GM19438 (cell line): ENCODE measurements around the gene ELOA.
"Not testable (repeated sequence)": the region's sequence is repeated elsewhere in the genome, so short reads cannot be mapped to it uniquely, and the experiment has no call there.

Experiments
- ATAC-seq: cut with Tn5 transposase; IDR thresholded peaks from one replicate; pipeline ENCODE4 v1.9.1; 2021; ENCODE audit warnings: low read depth; ENCODE audit not compliant: unreplicated experiment

Gene ELOA

DNA sequence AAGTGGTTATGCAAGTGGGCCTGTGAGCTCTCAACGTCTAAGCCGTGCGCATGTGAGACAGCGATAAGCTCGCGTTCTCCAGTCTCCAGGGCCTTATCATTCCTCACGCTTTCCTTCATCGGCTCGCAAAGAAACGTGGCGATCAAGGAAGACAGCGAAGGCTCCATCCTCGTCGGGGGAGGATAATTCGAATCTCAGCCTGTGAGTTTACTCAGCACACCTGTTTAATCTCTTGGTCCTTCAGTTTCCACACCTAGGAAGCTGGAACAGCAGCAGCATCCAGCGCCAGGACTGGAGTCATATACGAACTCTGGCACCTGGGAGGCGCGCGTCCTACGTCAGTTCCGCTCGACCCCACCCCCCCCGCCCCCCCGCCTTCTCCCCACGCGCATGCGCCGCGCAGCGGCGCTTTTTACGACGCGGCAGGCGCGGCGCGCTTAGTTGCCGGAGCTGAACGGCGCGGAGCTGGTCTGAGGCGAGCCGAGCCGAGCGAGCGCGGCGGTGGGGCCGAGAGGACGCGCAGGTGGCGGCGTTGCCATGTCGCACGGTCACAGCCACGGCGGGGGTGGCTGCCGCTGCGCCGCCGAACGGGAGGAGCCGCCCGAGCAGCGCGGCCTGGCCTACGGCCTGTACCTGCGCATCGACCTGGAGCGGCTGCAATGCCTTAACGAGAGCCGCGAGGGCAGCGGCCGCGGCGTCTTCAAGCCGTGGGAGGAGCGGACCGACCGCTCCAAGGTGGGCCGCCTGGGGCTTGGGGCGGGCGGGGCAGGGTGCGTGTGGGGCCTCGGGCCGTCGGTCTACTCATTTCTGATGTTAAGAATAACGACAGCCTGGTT, 34.9 kb downstream of the ELOA start, which contains the start of gene PITHD1:
Gene PITHD1, plus strand, starts transcription at position 440 of the 836 bp plus-strand sequence. Its CDS starts 98 bp downstream, at position 538.
- peak; percentile 69 for ATAC-seq

- ATAC-seq: no peak
These were observed 36.6 kb downstream of the ELOA start for GRCh38 chr1:23779826-23780371.

- ATAC-seq: not testable (repeated sequence)
These were observed 39.9 kb downstream of the ELOA start for GRCh38 chr1:23783141-23783540.

GRCh38 chr1:23784846-23785245, 41.6 kb downstream of the ELOA start:
- no peak for ATAC-seq

DNA sequence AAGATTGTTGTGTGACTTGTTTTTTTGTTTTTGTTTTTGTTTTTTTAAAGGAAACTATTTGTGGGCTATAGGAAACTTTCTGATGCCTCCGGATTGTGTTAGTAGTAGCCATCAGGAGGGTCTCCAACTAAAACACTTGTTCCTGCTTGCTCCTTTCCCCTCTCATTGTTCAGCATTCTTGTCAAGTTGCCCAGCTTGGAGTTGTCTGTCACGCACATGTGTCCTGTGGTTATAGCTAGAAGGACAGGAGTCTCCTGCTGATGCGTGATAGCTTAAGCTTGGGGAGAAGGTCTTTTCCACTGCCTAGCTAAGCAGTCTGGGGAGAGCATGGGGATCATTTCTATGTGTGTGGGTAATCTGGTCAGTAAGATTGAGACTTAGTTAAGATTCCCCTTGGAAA, 44.4 kb downstream of the ELOA start:
- ATAC-seq: no peak

GRCh38 chr1:23788695-23789094, 45.4 kb downstream of the ELOA start:
- no peak for ATAC-seq

DNA sequence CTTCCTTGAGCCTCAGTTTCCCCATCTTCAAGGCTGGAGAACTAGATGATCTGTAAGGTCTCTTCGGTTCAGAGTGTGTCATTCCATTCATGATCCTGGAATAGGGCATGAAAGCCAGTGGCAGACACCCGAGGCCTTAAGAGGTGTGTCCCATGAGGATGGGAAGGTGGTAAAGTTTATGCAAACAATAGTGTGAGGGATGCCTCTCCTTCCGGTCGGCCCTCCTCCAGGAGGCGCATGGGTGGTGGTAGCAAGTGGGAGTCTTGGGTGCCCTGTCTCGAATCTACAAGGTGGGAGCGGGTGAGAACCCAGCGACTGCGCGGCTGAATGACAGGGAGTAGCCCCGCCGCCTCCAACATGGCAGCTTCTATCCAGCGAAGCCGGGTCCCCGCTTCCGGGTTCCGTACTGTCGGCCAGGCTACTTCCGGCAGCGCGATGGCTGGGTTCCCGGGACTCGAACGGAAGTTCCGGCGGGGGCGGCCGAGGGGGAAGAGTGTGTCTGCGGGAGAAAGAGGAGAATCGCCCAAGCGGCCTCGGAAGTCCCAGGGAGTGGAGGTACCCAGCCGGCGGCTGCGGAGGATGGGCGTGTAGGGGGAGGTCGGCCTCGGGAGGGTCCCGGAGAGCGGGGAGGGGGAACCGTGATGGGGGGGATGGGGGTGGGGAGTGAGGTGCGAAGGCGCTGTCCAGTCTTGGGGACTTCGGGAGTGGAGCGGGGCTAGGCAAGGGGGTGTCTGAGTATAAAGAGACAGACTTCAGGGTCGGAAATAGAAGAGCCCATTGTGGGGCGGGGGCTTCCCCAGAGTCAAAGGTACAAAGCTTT, 47.6 kb downstream of the ELOA start, which contains the start of gene LYPLA2:
Gene LYPLA2, plus strand, starts transcription at position 450 of the 820 bp plus-strand sequence. CDS start 1,538 bp downstream, outside the sequence.
- ATAC-seq: peak; percentile 74

- ATAC-seq: no peak
These were observed 48.3 kb downstream of the ELOA start for GRCh38 chr1:23791516-23792047.

- ATAC-seq: no peak
These were observed 49.1 kb downstream of the ELOA start for GRCh38 chr1:23792151-23792945.

DNA sequence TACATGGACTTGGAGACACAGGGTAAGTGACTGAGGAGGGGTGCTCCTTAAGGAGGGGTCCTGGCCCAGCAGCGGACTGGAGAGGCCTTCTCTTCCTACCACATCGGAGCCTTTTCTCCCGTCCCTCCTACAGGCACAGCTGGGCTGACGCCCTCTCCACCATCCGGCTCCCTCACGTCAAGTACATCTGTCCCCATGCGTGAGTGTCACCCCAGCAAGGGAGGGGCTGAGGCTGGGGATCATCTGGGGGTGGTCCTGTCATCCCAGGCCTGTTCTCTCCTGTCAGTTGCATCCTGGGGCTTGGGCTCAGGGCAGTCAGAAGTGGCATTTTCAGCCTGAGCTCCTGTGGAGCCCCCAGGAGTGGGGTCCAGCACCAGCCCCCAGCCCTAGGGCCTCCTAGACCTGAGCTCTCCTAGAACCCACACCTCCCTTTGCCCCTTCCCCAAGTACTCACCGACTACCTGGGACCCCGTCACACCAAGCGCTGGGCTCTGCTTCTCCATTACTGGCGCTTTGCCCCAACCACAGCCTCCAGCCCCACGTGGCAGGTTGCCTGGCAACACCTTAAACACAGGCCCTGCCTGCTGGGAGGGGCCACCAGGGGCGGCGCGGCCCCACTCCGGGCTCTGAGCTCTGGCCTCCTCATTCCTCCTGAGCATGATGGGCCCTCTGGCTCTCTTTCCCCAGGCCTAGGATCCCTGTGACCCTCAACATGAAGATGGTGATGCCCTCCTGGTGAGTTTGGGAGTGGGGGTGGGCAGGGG, 49.9 kb downstream of the ELOA start:
- ATAC-seq: no peak

DNA sequence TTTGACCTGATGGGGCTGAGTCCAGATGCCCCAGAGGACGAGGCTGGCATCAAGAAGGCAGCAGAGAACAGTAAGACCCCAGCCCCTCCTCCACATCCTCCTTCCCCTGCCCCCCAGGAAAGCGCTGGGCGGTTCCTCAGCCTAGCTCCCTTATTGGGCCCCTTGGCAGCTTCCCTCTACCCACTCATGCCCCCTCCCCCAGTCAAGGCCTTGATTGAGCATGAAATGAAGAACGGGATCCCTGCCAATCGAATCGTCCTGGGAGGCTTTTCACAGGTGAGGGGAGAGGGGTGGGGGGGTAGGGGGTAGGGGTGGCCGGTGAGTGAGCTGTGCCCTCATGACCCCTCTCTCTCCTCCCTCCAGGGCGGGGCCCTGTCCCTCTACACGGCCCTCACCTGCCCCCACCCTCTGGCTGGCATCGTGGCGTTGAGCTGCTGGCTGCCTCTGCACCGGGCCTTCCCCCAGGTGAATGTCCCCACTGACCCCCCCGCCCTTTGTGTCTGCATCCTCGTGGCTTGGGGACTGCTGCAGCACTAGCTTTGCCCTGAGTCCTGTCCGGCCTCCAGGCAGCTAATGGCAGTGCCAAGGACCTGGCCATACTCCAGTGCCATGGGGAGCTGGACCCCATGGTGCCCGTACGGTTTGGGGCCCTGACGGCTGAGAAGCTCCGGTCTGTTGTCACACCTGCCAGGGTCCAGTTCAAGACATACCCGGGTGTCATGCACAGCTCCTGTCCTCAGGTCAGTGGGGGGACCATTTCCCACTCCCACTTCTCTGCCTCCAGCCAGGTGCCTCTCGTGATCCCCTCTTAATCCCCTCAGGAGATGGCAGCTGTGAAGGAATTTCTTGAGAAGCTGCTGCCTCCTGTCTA, 50.8 kb downstream of the ELOA start:
- ATAC-seq: no peak

DNA sequence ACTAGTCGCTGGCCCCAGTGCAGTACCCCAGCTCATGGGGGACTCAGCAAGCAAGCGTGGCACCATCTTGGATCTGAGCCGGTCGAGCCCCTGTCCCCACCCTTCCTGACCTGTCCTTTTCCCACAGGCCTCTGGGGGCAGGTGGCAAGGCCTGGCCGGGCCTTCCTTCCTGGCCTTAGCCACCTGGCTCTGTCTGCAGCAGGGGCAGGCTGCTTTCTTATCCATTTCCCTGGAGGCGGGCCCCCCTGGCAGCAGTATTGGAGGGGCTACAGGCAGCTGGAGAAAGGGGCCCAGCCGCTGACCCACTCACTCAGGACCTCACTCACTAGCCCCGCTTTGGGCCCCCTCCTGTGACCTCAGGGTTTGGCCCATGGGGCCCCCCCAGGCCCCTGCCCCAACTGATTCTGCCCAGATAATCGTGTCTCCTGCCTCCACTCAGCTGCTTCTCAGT, 51.5 kb downstream of the ELOA start:
- ATAC-seq: not testable (repeated sequence)

- no peak for ATAC-seq
These were observed 52.6 kb downstream of the ELOA start for GRCh38 chr1:23795676-23796465.

- ATAC-seq: no peak
These were observed 53.4 kb downstream of the ELOA start for GRCh38 chr1:23796466-23797271.

GRCh38 chr1:23797478-23798448, 54.5 kb downstream of the ELOA start:
- no peak for ATAC-seq
